Skeletal muscle satellite cell (primary cell): ENCODE measurements around the gene ZNF587.
"Not testable (repeated sequence)": the region's sequence is repeated elsewhere in the genome, so short reads cannot be mapped to it uniquely, and the experiment has no call there.

Experiments
- H3K27me3 ChIP-seq: 2 replicates; pipeline ENCODE4 v1.7.0; 2013; ENCODE audit warnings: low read length; ENCODE audit not compliant: control insufficient read depth, insufficient read depth
- H3K36me3 ChIP-seq: 2 replicates; pipeline ENCODE4 v1.7.0; 2013; ENCODE audit warnings: mild to moderate bottlenecking, control low read depth, low read length; ENCODE audit not compliant: insufficient read depth
- H3K4me1 ChIP-seq: 2 replicates; pipeline ENCODE4 v1.7.0; 2013; ENCODE audit warnings: low read length; ENCODE audit not compliant: control insufficient read depth, insufficient read depth
- H3K4me2 ChIP-seq: 2 replicates; pipeline ENCODE4 v1.7.0; 2013; ENCODE audit warnings: mild to moderate bottlenecking, low read length
- H3K4me3 ChIP-seq: 2 replicates; pipeline ENCODE4 v1.7.0; 2013; ENCODE audit warnings: low read length
- H3K9ac ChIP-seq: 2 replicates; pipeline ENCODE4 v1.7.0; 2013; ENCODE audit warnings: mild to moderate bottlenecking, low read depth, low read length, moderate library complexity
- H3K9me3 ChIP-seq: replicated peaks from 2 replicates; pipeline ENCODE4 v1.7.0; 2013; ENCODE audit warnings: mild to moderate bottlenecking, control low read depth, low read length

Gene ZNF587

GRCh38 chr19:57825511-57825910, 24.1 kb upstream of the ZNF587 start:
- H3K4me2 ChIP-seq: no peak overlapping the region
- H3K4me1 ChIP-seq: peaks cover 5% of the 10 kb centered on the region
- H3K36me3 ChIP-seq: peaks cover 14% of the 10 kb centered on the region
- no peaks in the 10 kb centered on the region for H3K27me3 ChIP-seq
- no peak overlapping the region for H3K9ac ChIP-seq
- no peak overlapping the region for H3K4me3 ChIP-seq
- peaks cover 2% of the 10 kb centered on the region for H3K9me3 ChIP-seq

- H3K4me1 ChIP-seq: no peaks in the 10 kb centered on the region
These were observed 20.3 kb upstream of the ZNF587 start for GRCh38 chr19:57829316-57829715.

GRCh38 chr19:57830071-57830602, 19.5 kb upstream of the ZNF587 start, which contains the start of gene ZNF587B:
Gene ZNF587B (plus strand): TSS chr19:57830299. CDS start chr19:57830529, 230 bp downstream.
- peak within 1 kb of the TSS; percentile 69 for H3K4me2 ChIP-seq
- no peaks in the 10 kb centered on the region for H3K27me3 ChIP-seq
- H3K9ac ChIP-seq: no peak within 1 kb of the TSS
- peak within 1 kb of the TSS; percentile 63 for H3K4me3 ChIP-seq
- H3K9me3 ChIP-seq: peaks cover 2% of the 10 kb centered on the region
- H3K36me3 ChIP-seq: peaks cover 14% of the 10 kb centered on the region
- H3K4me1 ChIP-seq: no peaks in the 10 kb centered on the region

More at GRCh38 chr19:57829316-57829715, 20.3 kb upstream of the ZNF587 start:
- Histone ChIP-seq H3K9ac (no peak overlapping the region), H3K36me3 (peaks cover 14% of the 10 kb centered on the region), H3K9me3 (peaks cover 2% of the 10 kb centered on the region), H3K4me3 (no peak overlapping the region), H3K4me2 (no peak overlapping the region), H3K27me3 (no peaks in the 10 kb centered on the region)

DNA sequence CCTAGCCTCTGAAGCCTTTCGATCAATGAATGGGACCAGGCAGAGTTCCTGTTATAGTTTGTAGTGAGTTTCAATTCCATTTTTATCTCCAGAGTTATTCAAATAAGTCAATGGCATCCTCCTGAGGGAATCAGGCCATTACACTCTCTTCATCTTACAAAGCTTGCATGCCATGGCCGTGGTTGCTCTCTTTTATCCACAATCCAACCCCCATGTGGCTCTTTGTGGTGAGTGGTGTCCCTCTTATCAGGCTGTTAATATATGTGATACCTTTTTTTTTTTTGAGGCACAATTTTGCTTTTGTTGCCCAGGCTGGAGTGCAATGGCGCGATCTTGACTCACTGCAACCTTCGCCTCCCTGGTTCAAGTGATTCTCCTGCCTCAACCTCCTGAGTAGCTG, 12.7 kb upstream of the ZNF587 start:
- peaks cover 11% of the 10 kb centered on the region for H3K36me3 ChIP-seq
- not testable (repeated sequence) for H3K4me1 ChIP-seq, H3K27me3 ChIP-seq, H3K9me3 ChIP-seq, H3K4me2 ChIP-seq, H3K9ac ChIP-seq, H3K4me3 ChIP-seq

- H3K4me1 ChIP-seq, H3K9ac ChIP-seq, H3K27me3 ChIP-seq, H3K4me3 ChIP-seq, H3K9me3 ChIP-seq, H3K4me2 ChIP-seq: not testable (repeated sequence)
- H3K36me3 ChIP-seq: peaks cover 22% of the 10 kb centered on the region
These were observed 11.0 kb upstream of the ZNF587 start for GRCh38 chr19:57838622-57839191.

DNA sequence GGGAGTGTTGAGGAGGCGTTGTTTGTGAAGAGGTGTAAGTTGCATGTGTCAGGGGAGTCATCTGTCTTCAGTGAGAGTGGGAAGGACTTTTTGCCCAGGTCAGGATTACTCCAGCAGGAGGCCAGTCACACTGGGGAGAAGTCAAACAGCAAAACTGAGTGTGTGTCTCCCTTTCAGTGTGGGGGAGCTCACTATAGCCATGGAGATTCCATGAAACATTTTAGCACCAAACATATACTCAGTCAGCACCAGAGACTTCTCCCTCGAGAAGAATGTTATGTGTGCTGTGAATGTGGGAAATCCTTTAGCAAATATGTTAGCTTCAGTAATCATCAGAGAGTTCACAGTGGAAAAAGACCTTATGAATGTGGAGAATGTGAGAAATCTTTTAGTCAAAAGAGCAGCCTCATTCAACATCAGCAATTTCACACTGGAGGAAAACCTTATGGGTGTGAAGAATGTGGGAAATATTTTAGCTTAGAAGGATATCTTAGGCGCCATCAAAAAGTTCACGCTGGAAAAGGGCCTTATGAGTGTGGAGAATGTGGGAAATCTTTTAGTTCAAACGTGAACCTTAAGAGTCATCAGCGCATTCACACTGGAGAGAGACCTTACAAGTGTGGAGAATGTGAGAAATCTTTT, 8.4 kb upstream of the ZNF587 start:
- no peaks in the 10 kb centered on the region for H3K9me3 ChIP-seq
- H3K4me2 ChIP-seq: no peak overlapping the region
- no peak overlapping the region for H3K4me3 ChIP-seq
- no peak overlapping the region for H3K9ac ChIP-seq
- peaks cover 32% of the 10 kb centered on the region for H3K36me3 ChIP-seq
- H3K4me1 ChIP-seq: no peaks in the 10 kb centered on the region
- H3K27me3 ChIP-seq: no peaks in the 10 kb centered on the region

DNA sequence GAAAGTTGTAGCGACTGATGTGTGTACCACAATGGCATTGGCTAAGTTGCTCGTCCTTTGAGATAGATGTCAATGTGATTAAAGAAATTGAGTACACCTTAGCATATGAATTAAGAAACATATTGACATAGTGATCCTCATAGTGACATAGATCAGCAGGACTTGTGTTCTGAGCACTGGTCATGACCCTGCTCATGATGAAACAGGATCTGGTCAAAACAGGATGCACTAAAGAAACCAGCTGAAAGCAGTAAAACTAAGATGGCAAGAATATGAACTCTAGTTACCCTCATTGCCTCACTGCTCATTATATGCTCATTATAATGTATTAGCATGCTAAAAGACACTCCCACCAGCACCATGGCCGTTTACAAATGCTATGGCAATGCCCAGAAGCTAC, 2.5 kb upstream of the ZNF587 start:
- not testable (repeated sequence) for H3K4me2 ChIP-seq, H3K4me3 ChIP-seq, H3K9me3 ChIP-seq, H3K9ac ChIP-seq, H3K27me3 ChIP-seq
- Histone ChIP-seq H3K4me1 (peaks cover 12% of the 10 kb centered on the region), H3K36me3 (peaks cover 24% of the 10 kb centered on the region)

GRCh38 chr19:57849162-57849665, 445 bp upstream of the ZNF587 start:
- H3K4me3 ChIP-seq: peak overlapping the region; percentile 83
- not testable (repeated sequence) for H3K4me2 ChIP-seq, H3K9ac ChIP-seq, H3K9me3 ChIP-seq, H3K27me3 ChIP-seq
- peaks cover 15% of the 10 kb centered on the region for H3K36me3 ChIP-seq
- peaks cover 12% of the 10 kb centered on the region for H3K4me1 ChIP-seq

DNA sequence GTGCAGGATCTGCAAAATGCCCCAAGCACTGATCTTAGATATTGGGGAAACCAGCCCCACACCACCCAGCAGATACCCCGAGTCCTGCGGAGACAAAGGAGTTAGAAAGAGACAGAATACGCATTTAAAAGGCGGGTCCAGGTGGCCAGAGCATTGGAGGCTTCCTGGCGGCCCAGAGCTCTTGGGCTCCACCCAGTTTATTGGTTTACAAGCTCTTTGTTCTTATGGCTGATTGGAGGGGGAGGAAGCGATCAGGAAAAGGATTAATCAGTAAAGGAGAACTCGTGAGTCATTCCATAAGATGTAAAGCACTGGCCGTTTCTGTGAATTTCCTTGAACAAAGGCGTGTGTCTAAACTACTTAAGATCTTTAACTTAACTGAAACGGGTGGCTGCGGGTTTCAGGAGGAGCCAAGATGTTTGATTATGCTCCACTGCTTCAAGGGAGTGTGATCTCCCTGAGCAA, 926 bp downstream of the ZNF587 start:
- Histone ChIP-seq H3K4me3 (peak overlapping the region; percentile 83), H3K27me3 (no peaks in the 10 kb centered on the region), H3K36me3 (peaks cover 10% of the 10 kb centered on the region), H3K9ac (peak overlapping the region; percentile 94), H3K4me2 (peak overlapping the region; percentile 83), H3K9me3 (no peaks in the 10 kb centered on the region), H3K4me1 (peaks cover 12% of the 10 kb centered on the region)

- peaks cover 12% of the 10 kb centered on the region for H3K36me3 ChIP-seq
These were observed 2.3 kb downstream of the ZNF587 start for GRCh38 chr19:57851812-57852603.

GRCh38 chr19:57854117-57854516, 4.5 kb downstream of the ZNF587 start:
- not testable (repeated sequence) for H3K27me3 ChIP-seq, H3K9me3 ChIP-seq, H3K9ac ChIP-seq, H3K4me3 ChIP-seq, H3K4me2 ChIP-seq
- Histone ChIP-seq H3K36me3 (peaks cover 21% of the 10 kb centered on the region), H3K4me1 (peaks cover 12% of the 10 kb centered on the region)

More at GRCh38 chr19:57851812-57852603, 2.3 kb downstream of the ZNF587 start:
- peak overlapping the region; percentile 83 for H3K4me2 ChIP-seq
- peaks cover 12% of the 10 kb centered on the region for H3K4me1 ChIP-seq
- not testable (repeated sequence) for H3K4me3 ChIP-seq, H3K9ac ChIP-seq, H3K9me3 ChIP-seq, H3K27me3 ChIP-seq
